SU-DHL-6 (cell line): ENCODE measurements around the gene RPS14.

Experiments
- EZH2phosphoT487 ChIP-seq: fragments of 200-600 bp; sonication (generic), shearing (Covaris generic); conservative IDR thresholded peaks from 2 replicates; pipeline ENCODE4 v1.6.1; 2018; ENCODE audit warnings: mild to moderate bottlenecking, antibody characterized with exemption, low read length, moderate library complexity, mixed read lengths
- TF ChIP-seq, protein P1 (sequence below): fragments of 200-600 bp; sonication (generic); IDR thresholded peaks from one replicate; pipeline ENCODE4 v1.5.1; 2017; ENCODE audit warnings: antibody characterized with exemption, mild to moderate bottlenecking, low read length, moderate library complexity; ENCODE audit not compliant: insufficient read depth, poor library complexity, severe bottlenecking

DNA sequence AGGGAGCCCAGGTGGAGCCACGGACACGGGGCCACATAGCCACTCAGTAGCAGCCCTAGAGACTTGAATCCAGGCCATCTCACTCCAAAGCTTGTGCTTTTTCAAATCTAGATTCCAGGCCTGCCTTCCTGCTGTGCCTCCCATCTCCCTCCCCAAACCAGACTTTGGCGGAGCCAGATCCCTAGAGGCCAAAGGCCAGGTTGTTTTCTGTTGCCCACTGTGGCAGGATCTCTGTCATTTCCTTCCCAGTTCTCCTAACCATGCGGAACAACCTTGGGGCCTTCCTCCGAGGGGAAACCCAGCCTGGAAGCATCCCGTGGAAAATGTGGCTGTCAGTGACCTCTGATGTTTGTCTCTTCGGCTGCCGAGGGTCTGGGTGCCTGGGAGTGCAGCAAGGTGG lies 16.4 kb upstream of the RPS14 start:
- TF ChIP-seq, protein P1, sequence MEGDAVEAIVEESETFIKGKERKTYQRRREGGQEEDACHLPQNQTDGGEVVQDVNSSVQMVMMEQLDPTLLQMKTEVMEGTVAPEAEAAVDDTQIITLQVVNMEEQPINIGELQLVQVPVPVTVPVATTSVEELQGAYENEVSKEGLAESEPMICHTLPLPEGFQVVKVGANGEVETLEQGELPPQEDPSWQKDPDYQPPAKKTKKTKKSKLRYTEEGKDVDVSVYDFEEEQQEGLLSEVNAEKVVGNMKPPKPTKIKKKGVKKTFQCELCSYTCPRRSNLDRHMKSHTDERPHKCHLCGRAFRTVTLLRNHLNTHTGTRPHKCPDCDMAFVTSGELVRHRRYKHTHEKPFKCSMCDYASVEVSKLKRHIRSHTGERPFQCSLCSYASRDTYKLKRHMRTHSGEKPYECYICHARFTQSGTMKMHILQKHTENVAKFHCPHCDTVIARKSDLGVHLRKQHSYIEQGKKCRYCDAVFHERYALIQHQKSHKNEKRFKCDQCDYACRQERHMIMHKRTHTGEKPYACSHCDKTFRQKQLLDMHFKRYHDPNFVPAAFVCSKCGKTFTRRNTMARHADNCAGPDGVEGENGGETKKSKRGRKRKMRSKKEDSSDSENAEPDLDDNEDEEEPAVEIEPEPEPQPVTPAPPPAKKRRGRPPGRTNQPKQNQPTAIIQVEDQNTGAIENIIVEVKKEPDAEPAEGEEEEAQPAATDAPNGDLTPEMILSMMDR: no peak
- no peak for TF ChIP-seq EZH2phosphoT487
